Activated CD8-positive, alpha-beta T cell treated with anti-CD3 and anti-CD28 coated beads, Interleukin-2, amount 10 ng/mL, durations not matched to agents 7 days and 5 days (primary cell): Measurements from ENCODE around the gene OGG1. TPM values are rescaled to one million over a fixed set of nuclear protein-coding genes. Genes with fewer than 3 reads are reported as not detected.

ENCODE experiments used
- ATAC-seq: fragments of 150-1000 bp; cut with Tn5 transposase; one replicate; pipeline ENCODE4 v1.10.0; 2021; ENCODE audit warnings: moderate library complexity
- CTCF ChIA-PET: fragments of 350-600 bp; sonication (Branson Sonifier 250); formaldehyde crosslinking; loops from one replicate; lab custom pipeline; 2021; ENCODE audit warnings: antibody characterized with exemption; lab: Charles Lee
- POLR2A ChIA-PET: fragments of 350-600 bp; sonication (Branson Sonifier 250); formaldehyde crosslinking; loops from one replicate; lab custom pipeline; 2021; ENCODE audit warnings: antibody characterized with exemption; lab: Charles Lee
- DNase-seq: peaks from one replicate; pipeline ENCODE4 v3.0.0-alpha.2; 2020
- H3K27ac Mint-ChIP-seq: one replicate; pipeline ENCODE4 v1.8.0; 2021; ENCODE audit warnings: mild to moderate bottlenecking, mixed read lengths
- H3K27me3 Mint-ChIP-seq: one replicate; pipeline ENCODE4 v1.8.0; 2021; ENCODE audit warnings: low read depth, mixed read lengths
- H3K36me3 Mint-ChIP-seq: one replicate; pipeline ENCODE4 v1.8.0; 2021; ENCODE audit warnings: low read depth, mixed read lengths
- H3K4me1 Mint-ChIP-seq: one replicate; pipeline ENCODE4 v1.8.0; 2021; ENCODE audit warnings: low read depth, mixed read lengths
- H3K4me3 Mint-ChIP-seq: one replicate; pipeline ENCODE4 v1.8.0; 2021; ENCODE audit warnings: mild to moderate bottlenecking, mixed read lengths
- H3K9me3 Mint-ChIP-seq: one replicate; pipeline ENCODE4 v1.8.0; 2022; ENCODE audit warnings: mixed read lengths; ENCODE audit not compliant: insufficient read depth
- total RNA-seq, 2 experiments: library from RNA; stranded (reverse); gene quantifications; one replicate each; pipeline ENCODE4 v1.2.3, GENCODE V29; 2021

Gene OGG1
- total RNA-seq, 2 experiments from 2014 or later, result 36.9 to 37.7 TPM

GRCh38 chr3:9715764-9716437 lies 33.9 kb upstream of the OGG1 start:
- ChIA-PET CTCF (interaction anchor here (1.2 to 2.2 kb wide), 3 partner anchors 11 to 56 kb away, joined by 3 to 11 read pairs (median 4); partner anchors contain the start of gene BRPF1), POLR2A (no interaction called here)
- no peaks in the 10 kb centered on the region for H3K36me3 Mint-ChIP-seq
- DNase-seq (no peak), ATAC-seq (peak; percentile 61)
- no peak overlapping the region for H3K4me3 Mint-ChIP-seq
- peaks cover 8% of the 10 kb centered on the region for H3K27me3 Mint-ChIP-seq
- H3K4me1 Mint-ChIP-seq, result no peaks in the 10 kb centered on the region
- no peak overlapping the region for H3K27ac Mint-ChIP-seq
- no peaks in the 10 kb centered on the region for H3K9me3 Mint-ChIP-seq

DNA sequence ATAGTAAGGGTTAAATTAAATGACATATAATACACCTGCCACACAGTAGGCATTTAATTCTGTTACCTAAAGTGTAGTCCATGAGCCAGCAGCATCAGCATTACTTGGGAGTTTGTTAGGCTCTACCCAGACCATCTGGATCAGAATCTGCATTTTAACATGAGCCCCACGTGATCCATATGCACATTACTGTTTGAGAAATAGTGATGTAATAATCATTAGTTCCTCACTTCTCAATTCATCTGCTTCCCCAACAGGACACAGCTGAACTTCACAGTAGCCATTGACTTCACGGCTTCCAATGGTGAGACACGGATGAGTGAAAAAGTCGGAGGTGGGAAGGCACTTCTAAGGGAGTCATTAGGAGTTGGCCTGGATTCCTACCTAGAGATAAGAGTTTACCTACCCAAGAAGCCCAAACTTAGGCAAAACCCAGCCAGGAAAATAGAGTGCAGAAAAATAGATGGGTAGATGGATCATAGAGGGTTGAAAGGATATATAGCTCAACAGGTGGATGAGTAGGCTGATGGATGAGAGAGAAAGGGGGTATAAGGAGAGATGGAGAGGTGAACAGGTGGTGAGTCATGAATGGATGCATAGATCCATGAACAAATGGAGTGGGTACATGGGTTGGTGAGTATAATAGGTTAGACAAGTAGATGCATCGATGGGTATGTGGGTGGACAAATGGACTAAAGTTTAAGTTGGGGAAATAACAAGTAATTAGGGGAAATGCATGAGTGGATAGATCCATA lies 32.8 kb upstream of the OGG1 start:
- Mint-ChIP-seq H3K36me3 (no peaks in the 10 kb centered on the region), H3K27ac (no peak overlapping the region), H3K4me3 (no peak overlapping the region), H3K4me1 (no peaks in the 10 kb centered on the region), H3K9me3 (no peaks in the 10 kb centered on the region), H3K27me3 (peaks cover 12% of the 10 kb centered on the region)
- CTCF ChIA-PET, result interaction anchor here (1.9 to 2.2 kb wide), 2 partner anchors 10 to 14 kb away, joined by 4 to 11 read pairs; partner anchors contain the start of gene BRPF1
- no peak for ATAC-seq
- no peak for DNase-seq
- POLR2A ChIA-PET, result interaction anchor here (1.5 kb wide), 1 partner anchor 37 kb away, joined by 3 read pairs; no protein-coding TSS in a partner anchor

DNA sequence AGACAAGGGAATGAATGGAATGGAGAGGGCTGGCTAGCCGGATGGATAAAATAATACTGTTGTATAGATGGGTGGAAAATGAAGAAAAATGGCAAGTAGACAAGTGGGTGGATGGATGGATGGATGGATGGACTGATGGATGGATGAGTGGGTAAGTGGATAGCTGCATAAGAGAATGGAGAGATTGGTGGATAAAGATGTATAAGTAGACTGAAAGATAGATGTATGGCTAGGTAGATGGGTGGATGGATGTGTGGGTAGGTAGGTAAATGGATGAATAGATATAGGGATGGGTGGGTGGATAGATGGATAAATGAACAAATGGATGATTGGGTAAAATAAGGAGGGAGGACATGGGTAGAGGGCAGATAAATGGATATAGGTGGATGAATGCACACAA lies 32.2 kb upstream of the OGG1 start:
- no peak overlapping the region for H3K4me3 Mint-ChIP-seq
- H3K9me3 Mint-ChIP-seq, result no peaks in the 10 kb centered on the region
- H3K27ac Mint-ChIP-seq, result no peak overlapping the region
- no peaks in the 10 kb centered on the region for H3K4me1 Mint-ChIP-seq
- ChIA-PET CTCF (interaction anchor here (1.0 to 1.9 kb wide), 3 partner anchors 10 to 24 kb away, joined by 3 to 10 read pairs (median 4); partner anchors contain the start of gene BRPF1), POLR2A (interaction anchor here (1.5 kb wide), 1 partner anchor 37 kb away, joined by 3 read pairs; no protein-coding TSS in a partner anchor)
- DNase-seq, result no peak
- H3K36me3 Mint-ChIP-seq, result no peaks in the 10 kb centered on the region
- ATAC-seq, result no peak
- H3K27me3 Mint-ChIP-seq, result peaks cover 12% of the 10 kb centered on the region

DNA sequence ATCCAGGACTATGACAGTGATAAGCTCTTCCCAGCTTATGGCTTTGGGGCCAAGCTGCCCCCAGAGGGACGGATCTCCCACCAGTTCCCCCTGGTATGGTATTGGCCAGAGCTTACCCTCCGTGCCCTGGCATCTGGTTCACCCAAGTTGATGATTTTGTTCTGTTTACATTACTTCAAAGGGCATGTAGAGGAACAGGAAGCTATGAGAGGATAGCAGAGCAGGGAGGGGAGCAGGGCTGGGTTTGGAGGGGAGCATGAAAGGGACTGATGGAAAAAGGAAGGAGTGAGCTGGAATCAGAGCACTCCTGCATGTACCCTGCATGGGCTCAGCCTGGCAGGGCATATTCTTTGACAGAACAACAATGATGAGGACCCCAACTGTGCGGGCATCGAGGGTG lies 31.6 kb upstream of the OGG1 start:
- Mint-ChIP-seq H3K27me3 (peaks cover 13% of the 10 kb centered on the region), H3K4me1 (no peaks in the 10 kb centered on the region), H3K36me3 (no peaks in the 10 kb centered on the region), H3K9me3 (no peaks in the 10 kb centered on the region), H3K27ac (no peak overlapping the region), H3K4me3 (no peak overlapping the region)
- POLR2A ChIA-PET, result interaction anchor here (1.5 kb wide), 1 partner anchor 36 kb away, joined by 3 read pairs; no protein-coding TSS in a partner anchor
- CTCF ChIA-PET, result interaction anchor here (1.0 to 1.3 kb wide), 2 partner anchors 9 to 24 kb away, joined by 3 to 10 read pairs; no protein-coding TSS in a partner anchor
- no peak for ATAC-seq
- DNase-seq, result no peak

GRCh38 chr3:9721015-9721699 lies 28.6 kb upstream of the OGG1 start:
- H3K4me3 Mint-ChIP-seq, result no peak overlapping the region
- POLR2A ChIA-PET, result no interaction called here
- CTCF ChIA-PET, result interaction anchor here (0.5 to 2.5 kb wide), 2 partner anchors 218 to 527 kb away, joined by 3 to 8 read pairs; partner anchors contain the start of gene TATDN2

DNA sequence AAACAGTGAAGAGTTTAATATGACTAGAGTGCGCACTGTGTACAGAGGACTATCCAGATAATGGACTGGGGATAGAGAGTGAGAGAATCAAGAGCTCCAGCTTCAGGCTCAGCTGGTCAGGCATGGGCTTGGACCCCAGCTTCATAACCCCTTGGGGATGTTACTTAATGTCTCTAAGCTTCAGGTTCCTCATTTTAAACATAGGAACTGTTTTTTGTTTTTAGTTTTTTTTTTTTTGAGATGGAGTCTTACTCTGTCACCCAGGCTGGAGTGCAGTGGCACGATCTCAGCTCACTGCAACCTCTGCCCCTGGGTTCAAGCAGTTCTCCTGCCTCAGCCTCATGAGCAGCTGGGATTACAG lies 28.1 kb upstream of the OGG1 start:
- ATAC-seq, result no peak
- H3K4me3 Mint-ChIP-seq, result no peak overlapping the region
- DNase-seq, result no peak
- peaks cover 9% of the 10 kb centered on the region for H3K27me3 Mint-ChIP-seq
- no peaks in the 10 kb centered on the region for H3K9me3 Mint-ChIP-seq
- ChIA-PET CTCF (interaction anchor here (2.5 kb wide), 1 partner anchor 219 kb away, joined by 8 read pairs; no protein-coding TSS in a partner anchor), POLR2A (no interaction called here)
- no peak overlapping the region for H3K27ac Mint-ChIP-seq
- H3K36me3 Mint-ChIP-seq, result no peaks in the 10 kb centered on the region
- H3K4me1 Mint-ChIP-seq, result peaks cover 2% of the 10 kb centered on the region

More at GRCh38 chr3:9721015-9721699, 28.6 kb upstream of the OGG1 start:
- H3K27me3 Mint-ChIP-seq, result peaks cover 9% of the 10 kb centered on the region
- ATAC-seq (no peak), DNase-seq (no peak)
- H3K27ac Mint-ChIP-seq, result no peak overlapping the region
- H3K9me3 Mint-ChIP-seq, result no peaks in the 10 kb centered on the region
- no peaks in the 10 kb centered on the region for H3K4me1 Mint-ChIP-seq
- no peaks in the 10 kb centered on the region for H3K36me3 Mint-ChIP-seq

GRCh38 chr3:9725775-9726515 lies 23.8 kb upstream of the OGG1 start:
- no peak overlapping the region for H3K27ac Mint-ChIP-seq
- no peak for ATAC-seq
- H3K27me3 Mint-ChIP-seq, result peaks cover 6% of the 10 kb centered on the region
- peaks cover 27% of the 10 kb centered on the region for H3K4me1 Mint-ChIP-seq
- CTCF ChIA-PET, result interaction anchor here (1.0 to 2.7 kb wide), 6 partner anchors 10 to 323 kb away, joined by 3 to 19 read pairs (median 8); no protein-coding TSS in a partner anchor
- no peak overlapping the region for H3K4me3 Mint-ChIP-seq
- POLR2A ChIA-PET, result no interaction called here
- DNase-seq, result no peak
- no peaks in the 10 kb centered on the region for H3K36me3 Mint-ChIP-seq
- no peaks in the 10 kb centered on the region for H3K9me3 Mint-ChIP-seq

DNA sequence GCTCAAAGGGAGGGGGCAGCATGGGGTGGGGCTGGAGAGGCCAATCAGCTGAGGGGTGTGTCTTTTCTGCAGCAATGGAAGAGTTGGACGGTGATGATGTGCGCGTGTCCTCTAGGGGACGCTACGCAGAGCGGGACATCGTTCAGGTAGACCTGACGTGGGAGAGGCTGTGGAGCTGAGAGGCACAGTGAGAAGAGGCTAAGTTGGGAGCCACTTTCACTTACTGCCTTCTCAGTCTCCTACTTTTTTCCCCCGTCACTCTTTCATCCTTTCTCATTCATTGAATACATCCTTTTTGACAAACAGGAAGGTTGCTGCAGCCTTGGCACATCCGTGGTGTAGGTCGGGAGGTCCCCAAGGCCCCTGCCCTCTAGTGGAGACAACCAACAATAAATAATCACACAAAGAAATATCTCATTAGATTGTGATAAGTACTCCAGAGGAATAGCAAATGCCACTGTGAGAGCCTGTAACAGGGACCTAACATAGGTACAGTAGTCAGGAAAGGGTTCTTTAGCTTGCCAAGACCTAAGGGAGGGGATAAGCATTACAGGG lies 22.6 kb upstream of the OGG1 start:
- DNase-seq (peak; percentile 71), ATAC-seq (peak; percentile 18)
- Mint-ChIP-seq H3K4me3 (peak overlapping the region; percentile 50), H3K27ac (peak overlapping the region; percentile 79), H3K9me3 (no peaks in the 10 kb centered on the region), H3K36me3 (peaks cover 1% of the 10 kb centered on the region), H3K27me3 (peaks cover 3% of the 10 kb centered on the region), H3K4me1 (peaks cover 27% of the 10 kb centered on the region)
- ChIA-PET POLR2A (interaction anchor here (0.8 to 1.6 kb wide), 3 partner anchors 10 to 77 kb away, joined by 3 to 5 read pairs (median 4); partner anchors contain the start of gene OGG1), CTCF (interaction anchor here (0.6 to 2.7 kb wide), 42 partner anchors 9 to 755 kb away, joined by 3 to 30 read pairs (median 4); partner anchors contain the start of genes ARPC4, CPNE9, OGG1 and TADA3)

DNA sequence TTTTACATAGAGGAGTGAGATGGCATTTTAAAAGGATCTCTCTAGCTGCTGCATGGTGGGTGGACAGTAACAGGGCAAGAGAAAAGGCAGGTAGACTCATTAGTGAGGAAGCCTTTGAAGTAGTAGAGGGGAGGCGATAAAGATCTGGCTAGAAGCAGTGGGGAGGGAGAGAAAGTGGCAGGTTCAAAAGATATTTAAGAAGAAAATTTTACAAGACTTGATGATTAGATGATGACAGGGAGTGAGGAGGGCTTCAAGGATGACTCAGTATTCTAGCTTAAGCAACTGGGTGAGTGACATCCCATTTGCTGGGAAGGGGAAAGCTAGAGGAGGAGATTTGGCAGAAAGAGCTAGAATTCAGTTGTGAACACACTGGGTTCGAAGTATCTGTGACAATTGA lies 22.0 kb upstream of the OGG1 start:
- peaks cover 2% of the 10 kb centered on the region for H3K27me3 Mint-ChIP-seq
- peak overlapping the region; percentile 79 for H3K27ac Mint-ChIP-seq
- DNase-seq (no peak), ATAC-seq (no peak)
- no peak overlapping the region for H3K4me3 Mint-ChIP-seq
- CTCF ChIA-PET, result interaction anchor here (0.6 to 2.7 kb wide), 35 partner anchors 9 to 756 kb away, joined by 3 to 30 read pairs (median 4); partner anchors contain the start of genes ARPC4, CPNE9, OGG1 and TADA3
- peaks cover 33% of the 10 kb centered on the region for H3K4me1 Mint-ChIP-seq
- peaks cover 8% of the 10 kb centered on the region for H3K36me3 Mint-ChIP-seq
- H3K9me3 Mint-ChIP-seq, result no peaks in the 10 kb centered on the region
- POLR2A ChIA-PET, result interaction anchor here (0.8 to 1.6 kb wide), 3 partner anchors 9 to 78 kb away, joined by 3 to 5 read pairs (median 4); partner anchors contain the start of gene OGG1

DNA sequence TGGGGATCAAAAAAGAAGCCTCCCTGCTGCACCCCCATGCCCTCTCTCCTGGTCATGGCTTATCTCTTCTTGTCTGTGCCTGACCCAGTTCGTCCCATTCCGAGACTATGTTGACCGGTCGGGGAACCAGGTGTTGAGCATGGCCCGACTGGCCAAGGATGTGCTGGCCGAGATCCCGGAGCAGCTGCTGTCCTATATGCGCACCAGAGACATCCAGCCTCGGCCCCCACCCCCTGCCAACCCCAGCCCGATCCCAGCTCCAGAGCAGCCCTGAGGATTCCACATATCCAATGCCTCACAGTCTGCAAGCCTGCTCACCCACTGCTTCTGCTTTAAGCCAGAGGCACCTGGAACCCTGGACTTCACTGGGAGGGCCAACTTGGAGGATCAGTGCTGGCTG lies 20.3 kb upstream of the OGG1 start:
- peaks cover 23% of the 10 kb centered on the region for H3K36me3 Mint-ChIP-seq
- ATAC-seq (no peak), DNase-seq (no peak)
- H3K27ac Mint-ChIP-seq, result no peak overlapping the region
- no peaks in the 10 kb centered on the region for H3K27me3 Mint-ChIP-seq
- no peaks in the 10 kb centered on the region for H3K9me3 Mint-ChIP-seq
- no peak overlapping the region for H3K4me3 Mint-ChIP-seq
- CTCF ChIA-PET, result interaction anchor here (1.0 kb wide), 2 partner anchors 114 to 226 kb away, joined by 3 read pairs; no protein-coding TSS in a partner anchor
- POLR2A ChIA-PET, result interaction anchor here (0.5 to 3.5 kb wide), 3 partner anchors 63 to 333 kb away, joined by 3 to 17 read pairs (median 4); partner anchors contain the start of genes ARPC4 and TADA3
- H3K4me1 Mint-ChIP-seq, result peaks cover 49% of the 10 kb centered on the region
